ENCODE measurements around the gene MRPL39.

MRPL39 gene

DNA sequence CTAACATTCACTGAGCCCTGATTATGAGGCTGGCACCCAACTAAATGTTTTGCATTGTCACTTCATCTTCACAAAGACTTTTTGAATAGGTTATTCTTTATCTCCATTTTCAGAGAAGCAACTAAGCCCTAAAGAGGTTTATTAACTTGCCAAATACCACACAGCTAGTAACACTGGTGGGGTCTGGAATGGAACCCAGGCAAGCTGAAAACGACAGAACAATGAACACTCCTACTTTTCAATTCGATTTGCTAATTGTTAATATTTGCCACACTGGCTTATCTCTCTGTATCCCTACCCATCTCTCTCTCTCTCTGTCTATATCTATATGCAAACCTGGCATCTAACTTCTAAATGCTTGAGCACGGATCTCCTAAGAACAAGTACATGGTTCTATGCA, 40.6 kb downstream of the MRPL39 start:
- DNase-seq = no peak

DNA sequence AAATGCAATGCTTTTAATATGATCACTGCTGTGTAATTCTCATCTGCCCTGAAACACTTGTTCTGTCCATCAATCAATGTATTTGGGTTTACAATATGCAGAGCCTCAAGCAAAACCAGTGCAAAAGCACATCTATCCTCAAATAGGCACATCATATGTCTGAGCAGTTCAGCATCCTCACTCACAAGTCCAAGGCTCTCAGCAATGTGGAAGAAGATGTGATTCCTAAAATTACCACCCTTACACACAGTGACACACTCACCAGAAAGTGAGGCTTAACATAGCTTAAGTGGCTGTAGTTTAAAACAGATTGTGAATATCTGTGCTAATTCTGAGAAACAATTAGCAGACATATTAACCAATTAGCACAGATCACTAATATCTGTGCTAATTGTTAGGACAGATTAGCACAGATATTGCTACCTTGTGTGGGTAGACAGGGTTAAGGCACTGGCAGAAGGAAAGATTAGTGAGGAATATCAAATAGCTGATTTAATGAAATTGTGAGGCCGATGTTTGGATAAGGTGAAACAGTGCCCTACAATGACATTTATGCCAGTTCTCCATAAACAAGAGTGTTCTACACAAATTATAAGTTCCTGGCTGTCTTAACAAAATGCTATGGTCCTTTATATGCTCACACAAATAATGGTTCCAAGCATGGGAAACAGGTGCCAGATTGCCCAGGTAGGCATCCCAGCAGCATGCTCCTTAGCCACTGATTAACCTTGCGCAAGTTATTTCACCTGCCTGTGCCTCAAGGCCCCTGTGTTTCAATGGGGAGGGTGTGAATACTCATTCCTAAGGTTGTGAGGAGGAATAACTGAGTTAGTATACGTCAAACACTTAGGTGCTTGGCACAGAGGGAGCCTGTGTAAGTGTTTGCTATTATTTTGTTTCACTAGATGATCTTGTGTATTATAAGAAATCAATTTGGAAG, 41.7 kb downstream of the MRPL39 start:
- no peak for DNase-seq

DNA sequence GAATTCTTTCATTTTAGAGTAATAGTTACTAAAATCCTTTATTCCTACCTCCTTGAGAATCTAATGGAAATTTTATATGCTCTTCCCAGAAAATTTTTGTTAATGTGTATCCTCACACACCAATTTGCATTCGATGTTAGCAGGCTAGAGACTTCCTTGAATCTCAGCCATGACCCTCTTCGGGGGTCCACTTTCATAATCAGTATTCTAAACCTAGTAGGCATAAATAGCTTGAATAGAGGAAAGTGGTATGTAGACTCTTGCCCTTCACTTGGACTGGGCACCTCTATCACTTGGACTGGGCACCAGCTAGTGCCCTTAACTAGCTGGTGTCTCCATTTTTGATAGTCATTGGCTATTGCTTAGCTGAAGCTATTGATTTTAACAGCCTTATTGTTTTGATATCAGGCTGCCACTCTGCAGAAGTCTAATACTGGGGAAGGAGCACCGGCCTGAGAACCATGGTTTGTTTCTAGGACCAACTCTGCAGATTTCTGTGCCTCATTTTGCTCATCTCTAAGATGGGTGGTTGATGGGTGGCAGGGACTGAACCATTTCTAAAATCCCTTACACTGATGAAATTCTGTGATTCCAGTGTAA, 42.8 kb downstream of the MRPL39 start:
- no peak for DNase-seq

- DNase-seq = no peak
Measured at GRCh38 chr21:25563361-25564116, 43.7 kb downstream of the MRPL39 start.

- DNase-seq = no peak
Measured at GRCh38 chr21:25562660-25563059, 44.6 kb downstream of the MRPL39 start.

GRCh38 chr21:25561668-25562641, 45.3 kb downstream of the MRPL39 start:
- peak; percentile 56 for DNase-seq

DNA sequence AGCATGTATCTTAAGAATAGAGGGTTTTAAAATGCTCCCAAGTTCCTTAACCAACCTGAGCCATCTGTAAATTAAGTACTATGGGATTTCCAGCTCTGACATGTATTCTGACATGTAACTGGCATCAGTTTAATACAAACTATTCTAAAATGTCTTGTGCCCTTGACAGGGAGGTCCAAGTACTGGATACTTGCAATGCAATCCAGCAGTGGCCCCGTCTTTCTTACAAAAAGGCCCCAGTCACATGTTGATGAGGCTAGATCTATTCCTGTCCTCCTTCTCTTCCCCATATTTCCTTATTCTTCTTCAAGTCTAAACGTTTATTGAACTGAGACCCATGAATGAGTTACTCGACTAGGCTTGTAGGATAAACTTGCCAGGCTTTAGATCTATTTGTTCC, 46.4 kb downstream of the MRPL39 start:
- no peak for DNase-seq

DNA sequence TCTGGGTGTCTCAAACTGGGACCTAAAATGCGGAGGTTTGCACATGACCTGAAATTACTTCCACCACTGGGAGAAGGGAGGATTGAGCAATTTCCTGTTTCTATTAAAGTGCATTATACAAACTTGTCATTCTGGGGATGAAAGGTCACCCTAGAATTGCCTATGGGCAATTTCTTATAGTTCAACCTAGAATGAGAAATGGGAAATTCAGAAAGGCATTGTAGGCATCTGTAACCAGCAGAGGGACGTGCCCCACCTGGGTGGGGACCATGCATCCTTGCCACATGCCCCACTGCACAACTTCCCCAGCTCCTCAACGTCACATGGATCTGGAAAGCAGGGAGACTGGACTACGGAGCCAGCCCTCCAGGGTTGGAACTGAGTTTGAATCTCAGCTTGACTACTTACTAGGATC, 47.0 kb downstream of the MRPL39 start:
- DNase-seq = no peak

GRCh38 chr21:25559746-25560145, 47.5 kb downstream of the MRPL39 start:
- DNase-seq = no peak

DNA sequence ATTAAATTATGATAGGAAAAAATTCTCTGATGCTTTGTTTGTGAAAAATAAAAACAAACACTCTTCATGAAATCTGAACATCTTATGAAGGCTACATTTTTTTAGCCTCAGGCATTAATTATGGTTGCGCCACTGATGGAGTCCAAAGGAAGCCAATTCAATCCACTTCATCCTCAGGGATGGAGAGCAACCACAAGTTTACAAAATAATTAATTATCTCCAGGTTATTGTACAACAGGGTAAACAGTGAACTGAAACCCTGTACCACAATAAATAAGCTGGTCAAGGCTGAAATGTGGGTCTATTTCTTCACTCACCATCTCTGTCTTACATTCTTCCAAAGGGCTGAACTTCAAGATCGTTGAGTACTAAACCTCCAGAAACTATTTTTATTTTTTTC, 49.2 kb downstream of the MRPL39 start:
- DNase-seq = no peak

DNA sequence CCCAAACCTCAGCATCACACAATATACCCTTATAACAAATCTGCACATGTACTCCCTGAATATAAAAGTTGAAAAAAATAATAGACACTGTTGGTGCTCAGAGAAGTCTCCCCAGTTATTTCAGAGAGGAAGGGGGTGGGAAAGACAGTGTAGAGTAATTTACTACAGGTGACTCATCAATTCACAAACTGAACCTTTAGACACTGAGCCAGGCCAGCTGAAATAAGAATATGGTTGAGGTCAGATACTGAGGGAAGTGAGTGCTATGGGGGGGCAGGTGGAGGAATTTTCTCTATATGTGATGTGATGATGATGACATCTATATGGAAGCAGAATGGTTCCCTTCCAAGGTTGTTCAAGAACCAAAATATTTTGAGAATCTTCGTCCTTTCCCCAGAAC, 50.1 kb downstream of the MRPL39 start:
- DNase-seq = no peak

DNA sequence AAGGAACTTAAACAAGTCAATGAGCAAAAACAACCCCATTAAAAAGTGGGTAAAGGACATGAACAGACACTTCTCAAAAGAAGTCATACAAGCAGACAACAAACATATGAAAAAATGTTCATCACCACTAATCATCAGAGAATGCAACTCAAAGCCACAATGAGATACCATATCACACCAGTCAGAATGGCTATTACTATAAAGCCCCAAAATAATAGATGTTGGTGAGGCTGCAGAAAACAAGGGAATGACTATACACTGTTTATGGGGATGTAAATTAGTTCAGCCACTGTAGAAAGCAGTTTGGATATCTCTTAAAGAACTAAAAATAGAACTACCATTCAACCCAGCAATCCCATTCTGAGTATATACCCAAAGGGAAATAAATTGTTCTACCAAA, 51.2 kb downstream of the MRPL39 start:
- DNase-seq = no peak

DNA sequence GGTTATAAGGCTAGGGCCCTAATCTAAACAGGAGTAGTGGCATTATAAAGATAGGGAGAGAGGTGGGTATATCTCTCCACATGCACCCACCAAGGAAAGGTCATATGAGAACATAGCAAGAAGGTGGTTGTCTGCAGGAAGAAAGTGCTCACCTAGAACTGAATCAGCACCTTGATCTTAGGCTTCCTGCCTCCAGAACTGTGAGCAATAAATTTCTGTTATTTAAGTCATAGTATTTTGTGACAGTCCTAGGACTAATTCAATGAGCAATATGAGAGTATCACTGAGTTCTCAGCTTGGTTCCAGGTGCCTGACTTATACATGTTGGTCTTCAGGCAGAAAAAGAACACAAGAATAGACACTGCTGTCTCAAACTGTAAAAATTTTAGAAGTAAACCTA, 51.8 kb downstream of the MRPL39 start:
- DNase-seq = no peak

GRCh38 chr21:25552856-25553255, 54.4 kb downstream of the MRPL39 start:
- no peak for DNase-seq

DNA sequence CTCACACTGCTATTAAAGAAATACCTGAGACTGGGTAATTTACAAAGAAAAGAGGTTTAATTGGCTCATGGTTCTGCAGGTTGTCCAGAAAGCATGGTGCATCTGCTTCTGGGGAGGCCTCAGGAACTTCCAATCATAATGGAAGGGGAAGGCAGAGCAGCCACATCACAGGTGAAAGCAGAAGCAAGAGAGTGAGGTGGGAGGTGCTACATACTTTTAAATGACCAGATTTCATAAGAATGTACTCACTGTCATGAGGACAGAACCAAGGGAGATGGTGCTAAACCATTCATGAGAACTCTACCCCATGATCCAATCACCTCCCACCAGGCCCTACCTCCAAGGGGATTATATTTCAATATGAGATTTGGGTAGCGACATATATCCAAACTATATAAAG, 55.7 kb downstream of the MRPL39 start:
- DNase-seq = no peak

GRCh38 chr21:25550352-25551120, 56.7 kb downstream of the MRPL39 start:
- DNase-seq = no peak

GRCh38 chr21:25541042-25541441, 66.2 kb downstream of the MRPL39 start:
- no peak for DNase-seq

DNA sequence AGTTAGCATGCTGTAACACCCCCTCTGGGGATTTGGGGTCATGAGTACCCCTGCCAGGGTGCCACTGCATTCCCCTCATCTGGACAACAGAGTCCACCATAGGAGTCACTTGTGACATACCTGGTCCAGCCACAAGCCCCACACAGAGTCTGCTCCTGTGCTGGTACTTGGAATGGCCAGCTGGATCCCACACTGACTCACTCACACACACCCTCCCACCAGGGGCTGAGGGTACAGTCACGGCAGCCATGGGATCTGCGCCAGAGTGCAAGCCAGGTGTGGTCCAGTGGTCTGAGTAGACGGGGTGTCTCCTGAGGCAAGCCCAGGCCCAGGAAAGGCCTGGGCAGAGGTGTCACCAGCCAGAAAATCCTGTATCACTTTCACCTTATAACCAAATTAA, 67.7 kb downstream of the MRPL39 start:
- DNase-seq = no peak

DNA sequence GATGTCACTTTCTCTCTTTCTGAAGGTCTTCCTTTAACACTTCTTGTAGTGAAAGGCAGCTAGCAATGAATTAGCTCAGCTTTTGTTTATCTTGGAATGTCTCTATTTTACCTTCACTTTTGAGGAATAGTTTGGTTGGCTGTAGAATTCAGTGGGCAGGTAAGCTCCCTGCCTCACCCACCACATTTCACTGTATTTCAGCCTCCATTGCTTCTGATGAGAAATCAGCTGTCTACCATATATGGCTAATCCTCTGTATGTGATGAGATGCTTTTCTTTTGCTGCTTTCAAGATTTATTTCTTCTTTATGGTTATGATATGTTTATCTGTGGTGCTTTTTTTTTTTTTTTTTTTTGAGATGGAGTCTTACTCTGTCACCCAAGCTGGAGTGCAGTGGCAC, 70.1 kb downstream of the MRPL39 start:
- DNase-seq = no peak

DNA sequence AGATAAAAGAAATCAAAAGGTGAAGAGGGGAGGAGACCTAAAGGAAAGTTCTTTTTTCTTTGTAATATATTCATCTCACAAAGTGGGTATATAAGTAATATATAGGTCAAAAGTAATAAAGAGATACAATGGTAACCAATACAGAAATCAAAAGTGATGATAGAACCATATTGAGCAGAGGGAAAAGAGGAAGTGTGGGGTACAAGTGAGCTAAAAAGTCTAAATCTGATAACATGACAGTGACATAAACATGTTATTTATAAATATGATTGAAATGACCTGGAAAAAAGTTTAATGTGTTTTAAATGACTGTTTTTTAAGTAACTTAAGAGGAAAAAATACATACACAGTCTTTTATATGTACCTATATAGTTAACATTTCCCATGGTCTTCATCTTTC, 70.5 kb downstream of the MRPL39 start:
- no peak for DNase-seq

- no peak for DNase-seq
Measured at GRCh38 chr21:25535849-25536248, 71.4 kb downstream of the MRPL39 start.
